Brain microvascular endothelial cell (primary cell): ENCODE data around the gene CARHSP1.
A peak's percentile ranks its signal among the peaks of the same experiment; 100 is the strongest.
"Not testable (repeated sequence)": the region's sequence is repeated elsewhere in the genome, so short reads cannot be mapped to it uniquely, and the experiment has no call there.

ENCODE experiments used
- DNase-seq: peaks from one replicate; pipeline ENCODE4 v3.0.0-alpha.2; 2020
- H3K27ac ChIP-seq: fragments of 250-450 bp; sonication (Bioruptor Pico); 2 replicates; pipeline ENCODE4 v1.5.1; 2020; ENCODE audit warnings: mild to moderate bottlenecking, moderate library complexity
- H3K27me3 ChIP-seq: fragments of 250-450 bp; sonication (Bioruptor Pico); replicated peaks from 2 replicates; pipeline ENCODE4 v1.5.1; 2020; ENCODE audit warnings: mild to moderate bottlenecking
- H3K36me3 ChIP-seq: fragments of 250-450 bp; sonication (Bioruptor Pico); replicated peaks from 2 replicates; pipeline ENCODE4 v1.5.1; 2020; ENCODE audit warnings: mild to moderate bottlenecking
- H3K4me3 ChIP-seq: 2 replicates; pipeline ENCODE4 v1.5.1; 2011; ENCODE audit warnings: low read depth, mild to moderate bottlenecking, control low read depth, low read length, moderate library complexity
- CTCF ChIP-seq: IDR thresholded peaks from 2 replicates; pipeline ENCODE4 v1.5.1; 2011; ENCODE audit warnings: low read depth, mild to moderate bottlenecking, moderate library complexity, low read length, control low read depth, inconsistent platforms; ENCODE audit errors: missing control alignments
- in situ Hi-C: cut with HindIII; loops from 2 replicates; pipeline ENCODE4 v1.10.0; 2017; ENCODE audit warnings: low sequenced_read_pairs, low pct_ligation_motif_present

Gene CARHSP1

GRCh38 chr16:8880839-8881510, 12.2 kb upstream of the CARHSP1 start:
- no peak for DNase-seq
- H3K4me3 ChIP-seq, result no peak overlapping the region
- no peak for TF ChIP-seq CTCF
- H3K36me3 ChIP-seq, result no peaks in the 10 kb centered on the region
- H3K27me3 ChIP-seq, result no peaks in the 10 kb centered on the region
- H3K27ac ChIP-seq, result no peak overlapping the region
- in situ Hi-C loops, result no loop called here

- DNase-seq, result peak; percentile 42
- H3K36me3 ChIP-seq, result no peaks in the 10 kb centered on the region
- H3K4me3 ChIP-seq, result no peak overlapping the region
- TF ChIP-seq CTCF, result no peak
- in situ Hi-C loops, result no loop called here
- H3K27me3 ChIP-seq, result no peaks in the 10 kb centered on the region
- no peak overlapping the region for H3K27ac ChIP-seq
Observed at GRCh38 chr16:8878523-8878911, 9.7 kb upstream of the CARHSP1 start.

GRCh38 chr16:8877894-8878522, 9.2 kb upstream of the CARHSP1 start:
- no peak for TF ChIP-seq CTCF
- no peak for DNase-seq
- no peak overlapping the region for H3K4me3 ChIP-seq
- no peaks in the 10 kb centered on the region for H3K36me3 ChIP-seq
- no peak overlapping the region for H3K27ac ChIP-seq
- H3K27me3 ChIP-seq, result no peaks in the 10 kb centered on the region
- in situ Hi-C loops, result no loop called here

- H3K4me3 ChIP-seq, H3K36me3 ChIP-seq, DNase-seq, H3K27me3 ChIP-seq, in situ Hi-C loops, H3K27ac ChIP-seq: not testable (repeated sequence)
Observed at GRCh38 chr16:8875317-8875716, 6.5 kb upstream of the CARHSP1 start.

GRCh38 chr16:8874388-8874787, 5.6 kb upstream of the CARHSP1 start:
- in situ Hi-C loops, result no loop called here

GRCh38 chr16:8873866-8874195, 5.0 kb upstream of the CARHSP1 start:
- H3K4me3 ChIP-seq, H3K36me3 ChIP-seq, in situ Hi-C loops: not testable (repeated sequence)

More at GRCh38 chr16:8874388-8874787, 5.6 kb upstream of the CARHSP1 start:
- no peaks in the 10 kb centered on the region for H3K36me3 ChIP-seq
- TF ChIP-seq CTCF, result no peak
- no peaks in the 10 kb centered on the region for H3K27me3 ChIP-seq
- no peak overlapping the region for H3K4me3 ChIP-seq
- H3K27ac ChIP-seq, result no peak overlapping the region
- DNase-seq, result no peak

More at GRCh38 chr16:8873866-8874195, 5.0 kb upstream of the CARHSP1 start:
- H3K27me3 ChIP-seq, H3K27ac ChIP-seq, DNase-seq: not testable (repeated sequence)
